HCT116 (cell line): ENCODE data around the gene ROBO1. TPM values are rescaled to one million over a fixed set of nuclear protein-coding genes. Genes with fewer than 3 reads are reported as not detected.

Experiments
- ATAC-seq: fragments of 200-7000 bp; cut with Tn5 transposase; 2 replicates; pipeline ENCODE4 v1.9.1; 2020; ENCODE audit warnings: mild to moderate bottlenecking, moderate library complexity
- BruUV-seq: library from RNA; stranded (reverse); fragments of 400-500 nt; replicated peaks from 2 replicates; lab custom pipeline; 2021; lab: Mats Ljungman, UMichigan
- CTCF ChIA-PET: fragments of 300-600 bp; sonication (Branson Sonifier 250); formaldehyde crosslinking; loops from one replicate; lab custom pipeline; 2021; ENCODE audit warnings: antibody characterized with exemption; lab: Charles Lee
- POLR2A ChIA-PET: fragments of 300-600, 350-600 bp; sonication (Branson Sonifier 250); formaldehyde crosslinking; loops from one replicate; lab custom pipeline; 2021; ENCODE audit warnings: antibody characterized with exemption; lab: Charles Lee
- RAD21 ChIA-PET, 2 experiments: fragments of 300-600 bp; sonication (Branson Sonifier 250); formaldehyde crosslinking; loops; one replicate each; lab custom pipeline; 2023; ENCODE audit warnings: low total read pairs in 2 of 2; ENCODE audit not compliant: uncharacterized antibody in 2 of 2, unreplicated experiment in 2 of 2, low non-redundant PET in 1 of 2; lab: Charles Lee
- DNase-seq: peaks from one replicate; pipeline ENCODE4 v3.0.0-alpha.2; 2010; ENCODE audit warnings: low read depth, low spot score
- H2AFZ ChIP-seq: fragments of 200-600 bp; shearing (Covaris generic), sonication (generic); 2 replicates; pipeline ENCODE4 v1.6.1; 2017; ENCODE audit warnings: low read depth, mixed run types, mixed read lengths, antibody characterized with exemption, low read length; ENCODE audit not compliant: poor library complexity, severe bottlenecking
- H3K27ac ChIP-seq: 2 replicates; pipeline ENCODE4 v1.5.1; 2012; ENCODE audit warnings: low read depth, low read length
- H3K27me3 ChIP-seq: fragments of 200-600 bp; sonication (generic); 2 replicates; pipeline ENCODE4 v1.6.1; 2016; ENCODE audit warnings: mixed run types, low read length, mixed read lengths; ENCODE audit not compliant: insufficient read depth
- H3K36me3 ChIP-seq, 2 experiments: fragments of 200-500 bp in 1 of 2; fragments of 200-600 bp in 1 of 2; sonication (Bioruptor generic) in 1 of 2; sonication (generic) in 1 of 2; 2 replicates each; pipeline versions ENCODE4 v1.5.1 to v1.6.1; 2014 to 2016; ENCODE audit warnings: low read length in 2 of 2, inconsistent platforms in 1 of 2, mixed read lengths in 1 of 2, mixed run types in 1 of 2; ENCODE audit not compliant: insufficient read depth in 2 of 2, control insufficient read depth in 1 of 2
- H3K4me1 ChIP-seq, 2 experiments: fragments of 200-600 bp in 1 of 2; sonication (generic) in 1 of 2; 2 replicates each; pipeline versions ENCODE4 v1.5.1 to v1.6.1; 2012 to 2017; ENCODE audit warnings: low read length in 2 of 2, inconsistent platforms in 1 of 2, mild to moderate bottlenecking in 1 of 2, mixed read lengths in 1 of 2, mixed run types in 1 of 2, moderate library complexity in 1 of 2; ENCODE audit not compliant: insufficient read depth in 2 of 2, control insufficient read depth in 1 of 2
- H3K4me2 ChIP-seq: fragments of 200-600 bp; sonication (generic); 2 replicates; pipeline ENCODE4 v1.6.1; 2017; ENCODE audit warnings: mixed run types, low read length, mixed read lengths
- H3K4me3 ChIP-seq, 2 experiments: fragments of 200-600 bp in 1 of 2; sonication (generic) in 1 of 2; replicated peaks in 1 of 2; 2 replicates each; pipeline ENCODE4 v1.5.1; 2011 to 2016; ENCODE audit warnings: low read length in 2 of 2, control low read depth in 1 of 2, low read depth in 1 of 2, mild to moderate bottlenecking in 1 of 2, mixed read lengths in 1 of 2, mixed run types in 1 of 2
- H3K79me2 ChIP-seq: fragments of 200-600 bp; sonication (generic); 2 replicates; pipeline ENCODE4 v1.6.1; 2017; ENCODE audit warnings: mild to moderate bottlenecking, mixed run types, low read length, moderate library complexity, mixed read lengths; ENCODE audit not compliant: insufficient read depth
- H3K9ac ChIP-seq: fragments of 200-600 bp; sonication (generic); 2 replicates; pipeline ENCODE4 v1.6.1; 2016; ENCODE audit warnings: low read length, mixed read lengths
- H3K9me2 ChIP-seq: fragments of 200-600 bp; sonication (generic), shearing (Covaris generic); 2 replicates; pipeline ENCODE4 v1.6.1; 2017; ENCODE audit warnings: mixed run types, mild to moderate bottlenecking, moderate library complexity; ENCODE audit not compliant: insufficient read depth
- H3K9me3 ChIP-seq, 2 experiments: fragments of 200-500 bp in 1 of 2; fragments of 200-600 bp in 1 of 2; sonication (Bioruptor generic) in 1 of 2; sonication (generic) in 1 of 2; 2 replicates each; pipeline ENCODE4 v1.6.1; 2014 to 2017; ENCODE audit warnings: low read length in 2 of 2, mixed read lengths in 2 of 2, inconsistent platforms in 1 of 2, low read depth in 1 of 2, mild to moderate bottlenecking in 1 of 2, mixed run types in 1 of 2, moderate library complexity in 1 of 2; ENCODE audit not compliant: control insufficient read depth in 1 of 2, insufficient read depth in 1 of 2
- H4K20me1 ChIP-seq: fragments of 200-600 bp; sonication (generic), shearing (Covaris generic); 2 replicates; pipeline ENCODE4 v1.6.1; 2017; ENCODE audit warnings: mixed run types, mild to moderate bottlenecking, moderate library complexity; ENCODE audit not compliant: insufficient read depth
- CBX3 ChIP-seq: IDR thresholded peaks from 2 replicates; pipeline ENCODE4 v1.6.1; 2012; ENCODE audit warnings: low read depth
- EZH2 ChIP-seq: fragments of 200-600 bp; sonication (generic); IDR thresholded peaks from 2 replicates; pipeline ENCODE4 v1.6.1; 2017; ENCODE audit warnings: antibody characterized with exemption, mixed run types
- FOSL1 ChIP-seq: IDR thresholded peaks from 2 replicates; pipeline ENCODE4 v1.6.1; 2012; ENCODE audit warnings: low read depth
- JUND ChIP-seq: IDR thresholded peaks from 2 replicates; pipeline ENCODE4 v1.6.1; 2012
- POLR2A ChIP-seq: IDR thresholded peaks from 2 replicates; pipeline ENCODE4 v1.7.0; 2011; ENCODE audit warnings: borderline replicate concordance; ENCODE audit not compliant: insufficient read depth, insufficient read length; ENCODE audit errors: extremely low read depth
- POLR2AphosphoS5 ChIP-seq: IDR thresholded peaks from 2 replicates; pipeline ENCODE4 v1.6.1; 2011; ENCODE audit warnings: mild to moderate bottlenecking, low read depth, low read length, moderate library complexity
- RAD21 ChIP-seq: IDR thresholded peaks from 2 replicates; pipeline ENCODE4 v1.6.1; 2012; ENCODE audit warnings: low read depth, mild to moderate bottlenecking
- SIN3A ChIP-seq: IDR thresholded peaks from 2 replicates; pipeline ENCODE4 v1.6.1; 2012; ENCODE audit warnings: low read depth
- TCF7L2 ChIP-seq: IDR thresholded peaks from 2 replicates; pipeline ENCODE4 v1.7.0; 2011; ENCODE audit warnings: borderline replicate concordance, inconsistent platforms; ENCODE audit not compliant: insufficient read depth, insufficient read length; ENCODE audit errors: extremely low read depth
- ZFX ChIP-seq: fragments of 450-650 bp; IDR thresholded peaks from 2 replicates; pipeline ENCODE4 v1.6.1; 2017
- ZNF274 ChIP-seq: fragments of 200-500 bp; sonication (Bioruptor generic); IDR thresholded peaks from 2 replicates; pipeline ENCODE4 v1.6.1; 2014; ENCODE audit warnings: mild to moderate bottlenecking, low read depth, low read length, inconsistent platforms
- intact Hi-C: fragments of 100-400 bp; cut with micrococcal nuclease; formaldehyde crosslinking; loops from 2 replicates; pipeline ENCODE4 v1.10.0; 2022
- total RNA-seq: library from RNA; stranded (reverse); gene quantifications from one replicate; pipeline ENCODE4 v1.2.1, GENCODE V29; 2021; ENCODE audit not compliant: unreplicated experiment
- TF ChIP-seq, protein P1 (sequence below): IDR thresholded peaks from 2 replicates; pipeline ENCODE4 v1.6.1; 2012; ENCODE audit warnings: low read depth
- TF ChIP-seq, protein P2 (sequence below): IDR thresholded peaks from 2 replicates; pipeline ENCODE4 v1.6.1; 2012
- TF ChIP-seq, protein P3 (sequence below): IDR thresholded peaks from 2 replicates; pipeline ENCODE4 v1.6.1; 2011; ENCODE audit warnings: mild to moderate bottlenecking, low read length, moderate library complexity; ENCODE audit not compliant: insufficient replicate concordance; ENCODE audit errors: extremely low read depth

Gene ROBO1
- total RNA-seq, 1 experiment from 2014 or later, result 0.27 TPM

DNA sequence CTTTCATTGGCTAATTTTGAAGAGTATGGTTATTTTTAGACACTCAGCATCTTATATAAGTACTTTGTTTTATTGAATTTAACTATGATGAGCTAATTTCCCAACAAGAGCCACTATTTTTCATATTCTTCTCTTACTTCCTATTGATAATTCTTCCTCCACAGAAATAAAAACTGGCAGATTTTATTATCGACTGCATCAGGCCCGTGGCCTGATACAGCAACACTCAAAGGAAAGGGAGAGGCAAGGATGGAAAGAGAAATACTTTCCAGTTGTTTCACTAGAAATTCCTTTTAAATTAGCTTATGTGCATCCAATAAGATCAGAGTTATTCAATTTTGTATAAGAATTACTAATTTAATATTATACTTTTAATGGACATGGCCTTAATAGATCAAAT, 886.3 kb downstream of the ROBO1 start:
- H3K27me3 ChIP-seq, result no peaks in the 10 kb centered on the region

DNA sequence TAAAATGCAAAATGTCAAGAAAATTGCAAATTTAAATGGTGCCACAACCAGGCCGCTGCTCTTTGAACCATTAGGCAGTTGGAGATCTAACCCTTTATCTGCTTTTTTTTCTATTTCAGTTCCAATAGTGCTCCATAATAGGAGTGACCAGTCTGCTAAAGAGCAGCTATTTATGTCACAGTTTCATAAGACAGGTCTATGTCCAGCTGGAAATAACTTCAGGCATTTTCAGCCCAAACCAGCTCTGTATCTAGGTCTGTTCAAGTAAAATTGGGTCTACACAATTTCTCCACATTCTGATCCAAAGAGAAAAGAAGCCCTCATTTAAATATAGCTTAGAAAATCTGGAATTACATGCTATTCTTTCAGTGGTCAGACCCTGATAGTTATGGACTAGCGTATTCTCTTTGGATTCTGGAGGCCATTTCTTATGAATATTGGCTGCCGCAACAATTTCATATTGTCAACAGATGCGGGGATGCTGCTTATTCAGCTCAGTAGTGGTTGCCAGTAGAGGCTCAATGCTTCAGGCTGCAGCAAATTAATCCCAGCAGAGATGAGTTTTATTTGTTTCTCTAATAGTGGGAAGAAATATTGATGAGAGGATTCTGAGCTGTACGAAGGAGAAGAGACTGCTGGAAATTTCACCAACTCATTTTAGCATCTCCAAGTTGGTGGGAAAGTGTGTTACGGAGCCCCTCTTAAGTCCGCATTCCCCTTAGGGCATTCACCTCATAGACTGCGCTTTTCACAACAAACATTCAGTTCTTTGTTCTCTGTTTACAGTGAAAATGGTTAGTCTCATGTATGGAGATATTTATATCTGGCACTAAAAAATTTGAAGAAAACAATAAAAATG, 887.0 kb downstream of the ROBO1 start:
- no peak overlapping the region for H3K4me2 ChIP-seq
- H3K79me2 ChIP-seq, result no peaks in the 10 kb centered on the region
- DNase-seq, result no peak
- H3K9me3 ChIP-seq, result peaks cover 0 to 13% of the 10 kb centered on the region in 2 experiments; a peak in 2 of 4 replicates
- H3K27me3 ChIP-seq, result no peaks in the 10 kb centered on the region
- H3K4me1 ChIP-seq, result no peaks in the 10 kb centered on the region
- intact Hi-C loops, result no loop called here
- no TSS peak for BruUV-seq
- no peaks in the 10 kb centered on the region for H3K36me3 ChIP-seq
- ChIA-PET POLR2A (no interaction called here), RAD21 (no interaction called here), CTCF (no interaction called here)
- no peaks in the 10 kb centered on the region for H3K9me2 ChIP-seq
- H4K20me1 ChIP-seq, result no peaks in the 10 kb centered on the region
- no peak overlapping the region for H3K9ac ChIP-seq
- no peak for ATAC-seq
- H2AFZ ChIP-seq, result no peak overlapping the region
- no peak overlapping the region for H3K4me3 ChIP-seq
- no peak overlapping the region for H3K27ac ChIP-seq
- no peak for TF ChIP-seq EZH2
- TF ChIP-seq, protein P1, sequence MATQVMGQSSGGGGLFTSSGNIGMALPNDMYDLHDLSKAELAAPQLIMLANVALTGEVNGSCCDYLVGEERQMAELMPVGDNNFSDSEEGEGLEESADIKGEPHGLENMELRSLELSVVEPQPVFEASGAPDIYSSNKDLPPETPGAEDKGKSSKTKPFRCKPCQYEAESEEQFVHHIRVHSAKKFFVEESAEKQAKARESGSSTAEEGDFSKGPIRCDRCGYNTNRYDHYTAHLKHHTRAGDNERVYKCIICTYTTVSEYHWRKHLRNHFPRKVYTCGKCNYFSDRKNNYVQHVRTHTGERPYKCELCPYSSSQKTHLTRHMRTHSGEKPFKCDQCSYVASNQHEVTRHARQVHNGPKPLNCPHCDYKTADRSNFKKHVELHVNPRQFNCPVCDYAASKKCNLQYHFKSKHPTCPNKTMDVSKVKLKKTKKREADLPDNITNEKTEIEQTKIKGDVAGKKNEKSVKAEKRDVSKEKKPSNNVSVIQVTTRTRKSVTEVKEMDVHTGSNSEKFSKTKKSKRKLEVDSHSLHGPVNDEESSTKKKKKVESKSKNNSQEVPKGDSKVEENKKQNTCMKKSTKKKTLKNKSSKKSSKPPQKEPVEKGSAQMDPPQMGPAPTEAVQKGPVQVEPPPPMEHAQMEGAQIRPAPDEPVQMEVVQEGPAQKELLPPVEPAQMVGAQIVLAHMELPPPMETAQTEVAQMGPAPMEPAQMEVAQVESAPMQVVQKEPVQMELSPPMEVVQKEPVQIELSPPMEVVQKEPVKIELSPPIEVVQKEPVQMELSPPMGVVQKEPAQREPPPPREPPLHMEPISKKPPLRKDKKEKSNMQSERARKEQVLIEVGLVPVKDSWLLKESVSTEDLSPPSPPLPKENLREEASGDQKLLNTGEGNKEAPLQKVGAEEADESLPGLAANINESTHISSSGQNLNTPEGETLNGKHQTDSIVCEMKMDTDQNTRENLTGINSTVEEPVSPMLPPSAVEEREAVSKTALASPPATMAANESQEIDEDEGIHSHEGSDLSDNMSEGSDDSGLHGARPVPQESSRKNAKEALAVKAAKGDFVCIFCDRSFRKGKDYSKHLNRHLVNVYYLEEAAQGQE, result no peak
- no peak for TF ChIP-seq POLR2A
- TF ChIP-seq CBX3, result no peak
- no peak for TF ChIP-seq RAD21
- TF ChIP-seq, protein P2, sequence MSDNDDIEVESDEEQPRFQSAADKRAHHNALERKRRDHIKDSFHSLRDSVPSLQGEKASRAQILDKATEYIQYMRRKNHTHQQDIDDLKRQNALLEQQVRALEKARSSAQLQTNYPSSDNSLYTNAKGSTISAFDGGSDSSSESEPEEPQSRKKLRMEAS, result no peak
- TF ChIP-seq TCF7L2, result no peak
- no peak for TF ChIP-seq ZFX
- TF ChIP-seq FOSL1, result no peak
- TF ChIP-seq SIN3A, result no peak
- TF ChIP-seq POLR2AphosphoS5, result no peak

More for the DNA sequence above, 886.3 kb downstream of the ROBO1 start:
- CTCF ChIA-PET, result no interaction called here
- DNase-seq, result no peak
- no peaks in the 10 kb centered on the region for H3K36me3 ChIP-seq
- no peaks in the 10 kb centered on the region for H3K79me2 ChIP-seq
- ATAC-seq, result no peak
- POLR2A ChIA-PET, result no interaction called here
- no peaks in the 10 kb centered on the region for H4K20me1 ChIP-seq
- RAD21 ChIA-PET, result no interaction called here
- no peak overlapping the region for H3K4me3 ChIP-seq
- no peak overlapping the region for H2AFZ ChIP-seq
- H3K27ac ChIP-seq, result no peak overlapping the region
- intact Hi-C loops, result no loop called here
- no TSS peak for BruUV-seq
- TF ChIP-seq POLR2A (no peak), ZNF274 (no peak), TCF7L2 (no peak), JUND (no peak)
- TF ChIP-seq, protein P3, sequence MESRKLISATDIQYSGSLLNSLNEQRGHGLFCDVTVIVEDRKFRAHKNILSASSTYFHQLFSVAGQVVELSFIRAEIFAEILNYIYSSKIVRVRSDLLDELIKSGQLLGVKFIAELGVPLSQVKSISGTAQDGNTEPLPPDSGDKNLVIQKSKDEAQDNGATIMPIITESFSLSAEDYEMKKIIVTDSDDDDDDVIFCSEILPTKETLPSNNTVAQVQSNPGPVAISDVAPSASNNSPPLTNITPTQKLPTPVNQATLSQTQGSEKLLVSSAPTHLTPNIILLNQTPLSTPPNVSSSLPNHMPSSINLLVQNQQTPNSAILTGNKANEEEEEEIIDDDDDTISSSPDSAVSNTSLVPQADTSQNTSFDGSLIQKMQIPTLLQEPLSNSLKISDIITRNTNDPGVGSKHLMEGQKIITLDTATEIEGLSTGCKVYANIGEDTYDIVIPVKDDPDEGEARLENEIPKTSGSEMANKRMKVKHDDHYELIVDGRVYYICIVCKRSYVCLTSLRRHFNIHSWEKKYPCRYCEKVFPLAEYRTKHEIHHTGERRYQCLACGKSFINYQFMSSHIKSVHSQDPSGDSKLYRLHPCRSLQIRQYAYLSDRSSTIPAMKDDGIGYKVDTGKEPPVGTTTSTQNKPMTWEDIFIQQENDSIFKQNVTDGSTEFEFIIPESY, result no peak
- no peak overlapping the region for H3K4me2 ChIP-seq
- H3K9me3 ChIP-seq, result peaks cover 0 to 13% of the 10 kb centered on the region in 2 experiments; a peak in 2 of 4 replicates
- no peaks in the 10 kb centered on the region for H3K9me2 ChIP-seq
- H3K9ac ChIP-seq, result no peak overlapping the region
- H3K4me1 ChIP-seq, result no peaks in the 10 kb centered on the region
